ENCODE data around the gene QSOX1.
"Not testable (repeated sequence)": the region's sequence is repeated elsewhere in the genome, so short reads cannot be mapped to it uniquely, and the experiment has no call there.

Gene QSOX1

GRCh38 chr1:180154325-180155181 lies at the start of gene QSOX1:
Gene QSOX1, plus strand, starts transcription at chr1:180154869. Its CDS starts 39 bp downstream, at chr1:180154908.
- H3K4me1 Mint-ChIP-seq: peaks cover 51% of the 10 kb centered on the region
- peak; percentile 87 to 91 for DNase-seq
- H3K9me3 Mint-ChIP-seq: no peaks in the 10 kb centered on the region
- peak within 1 kb of the TSS; percentile 91 to 99 for H3K4me3 Mint-ChIP-seq
- H3K27ac Mint-ChIP-seq: peak within 1 kb of the TSS; percentile 93 to 98
- ATAC-seq: peak; percentile 95
- H3K27me3 Mint-ChIP-seq: no peaks in the 10 kb centered on the region

GRCh38 chr1:180112091-180112490 lies 42.6 kb upstream of the QSOX1 start:
- no peaks in the 10 kb centered on the region for H3K9me3 Mint-ChIP-seq
- H3K27ac Mint-ChIP-seq: no peak overlapping the region
- DNase-seq (no peak), ATAC-seq (no peak)
- no peaks in the 10 kb centered on the region for H3K4me1 Mint-ChIP-seq
- no peaks in the 10 kb centered on the region for H3K27me3 Mint-ChIP-seq
- H3K4me3 Mint-ChIP-seq: no peak overlapping the region

- Mint-ChIP-seq H3K4me3 (no peak overlapping the region), H3K27ac (no peak overlapping the region), H3K4me1 (no peaks in the 10 kb centered on the region), H3K27me3 (no peaks in the 10 kb centered on the region), H3K9me3 (no peaks in the 10 kb centered on the region)
- ATAC-seq (no peak), DNase-seq (no peak)
Observed at GRCh38 chr1:180112984-180113647, 41.6 kb upstream of the QSOX1 start.

GRCh38 chr1:180114396-180114945 lies 40.2 kb upstream of the QSOX1 start:
- H3K4me3 Mint-ChIP-seq: no peak overlapping the region
- H3K9me3 Mint-ChIP-seq: no peaks in the 10 kb centered on the region
- H3K27me3 Mint-ChIP-seq: no peaks in the 10 kb centered on the region
- no peak for ATAC-seq
- no peak overlapping the region for H3K27ac Mint-ChIP-seq
- no peak for DNase-seq
- H3K4me1 Mint-ChIP-seq: no peaks in the 10 kb centered on the region

GRCh38 chr1:180116964-180117763 lies 37.5 kb upstream of the QSOX1 start:
- Mint-ChIP-seq H3K9me3 (no peaks in the 10 kb centered on the region), H3K27ac (no peak overlapping the region), H3K4me3 (no peak overlapping the region), H3K4me1 (no peaks in the 10 kb centered on the region), H3K27me3 (no peaks in the 10 kb centered on the region)
- ATAC-seq (peak; percentile 37), DNase-seq (no peak)

- DNase-seq: no peak
- H3K9me3 Mint-ChIP-seq: no peaks in the 10 kb centered on the region
- H3K4me3 Mint-ChIP-seq: no peak overlapping the region
- H3K27me3 Mint-ChIP-seq: no peaks in the 10 kb centered on the region
- H3K4me1 Mint-ChIP-seq: no peaks in the 10 kb centered on the region
- ATAC-seq: no peak
- H3K27ac Mint-ChIP-seq: no peak overlapping the region
Observed at GRCh38 chr1:180117764-180118116, 36.9 kb upstream of the QSOX1 start.

GRCh38 chr1:180119837-180120236 lies 34.8 kb upstream of the QSOX1 start:
- Mint-ChIP-seq H3K4me1 (no peaks in the 10 kb centered on the region), H3K27ac (no peak overlapping the region), H3K27me3 (no peaks in the 10 kb centered on the region), H3K9me3 (no peaks in the 10 kb centered on the region), H3K4me3 (no peak overlapping the region)
- DNase-seq (no peak), ATAC-seq (no peak)

GRCh38 chr1:180123463-180123936 lies 31.2 kb upstream of the QSOX1 start:
- Mint-ChIP-seq H3K4me1 (no peaks in the 10 kb centered on the region), H3K9me3 (no peaks in the 10 kb centered on the region), H3K27ac (peak overlapping the region; percentile 70 to 71), H3K4me3 (no peak overlapping the region), H3K27me3 (no peaks in the 10 kb centered on the region)
- DNase-seq (no peak), ATAC-seq (peak; percentile 33)

- peaks cover 19% of the 10 kb centered on the region for H3K27me3 Mint-ChIP-seq
- DNase-seq: no peak
- no peak for ATAC-seq
- H3K27ac Mint-ChIP-seq: no peak overlapping the region
- H3K4me3 Mint-ChIP-seq: no peak overlapping the region
- H3K4me1 Mint-ChIP-seq: peaks cover 13% of the 10 kb centered on the region
- no peaks in the 10 kb centered on the region for H3K9me3 Mint-ChIP-seq
Observed at GRCh38 chr1:180130651-180131050, 24.0 kb upstream of the QSOX1 start.

- H3K27me3 Mint-ChIP-seq: peaks cover 27% of the 10 kb centered on the region
Observed at GRCh38 chr1:180131510-180131909, 23.2 kb upstream of the QSOX1 start.

GRCh38 chr1:180133193-180133592 lies 21.5 kb upstream of the QSOX1 start:
- H3K4me1 Mint-ChIP-seq: peaks cover 13% of the 10 kb centered on the region
- ATAC-seq (no peak), DNase-seq (no peak)
- peaks cover 0 to 11% of the 10 kb centered on the region in 2 donors for H3K9me3 Mint-ChIP-seq
- H3K27me3 Mint-ChIP-seq: peaks cover 34% of the 10 kb centered on the region
- H3K4me3 Mint-ChIP-seq: no peak overlapping the region
- H3K27ac Mint-ChIP-seq: peak overlapping the region in 1 of 2 donors; percentile 9

More at GRCh38 chr1:180131510-180131909, 23.2 kb upstream of the QSOX1 start:
- Mint-ChIP-seq H3K4me1 (peaks cover 13% of the 10 kb centered on the region), H3K9me3 (peaks cover 0 to 6% of the 10 kb centered on the region in 2 donors), H3K27ac (peak overlapping the region; percentile 2 to 10), H3K4me3 (no peak overlapping the region)
- ATAC-seq (peak; percentile 92), DNase-seq (peak; percentile 15 to 59)

- not testable (repeated sequence) for H3K27ac Mint-ChIP-seq, DNase-seq, H3K4me3 Mint-ChIP-seq, ATAC-seq
- H3K9me3 Mint-ChIP-seq: peaks cover 0 to 11% of the 10 kb centered on the region in 2 donors
- H3K4me1 Mint-ChIP-seq: peaks cover 13% of the 10 kb centered on the region
- peaks cover 34% of the 10 kb centered on the region for H3K27me3 Mint-ChIP-seq
Observed at GRCh38 chr1:180133688-180134087, 21.0 kb upstream of the QSOX1 start.

GRCh38 chr1:180135535-180135934 lies 19.1 kb upstream of the QSOX1 start:
- ATAC-seq (no peak), DNase-seq (no peak)
- Mint-ChIP-seq H3K27me3 (peaks cover 34% of the 10 kb centered on the region), H3K27ac (no peak overlapping the region), H3K4me1 (peaks cover 13% of the 10 kb centered on the region), H3K4me3 (no peak overlapping the region), H3K9me3 (peaks cover 0 to 11% of the 10 kb centered on the region in 2 donors)

GRCh38 chr1:180136331-180136967 lies 18.2 kb upstream of the QSOX1 start:
- DNase-seq: no peak
- Mint-ChIP-seq H3K9me3 (peaks cover 0 to 11% of the 10 kb centered on the region in 2 donors), H3K27me3 (peaks cover 32% of the 10 kb centered on the region), H3K4me3 (no peak overlapping the region), H3K4me1 (peaks cover 6% of the 10 kb centered on the region), H3K27ac (no peak overlapping the region)
- ATAC-seq: no peak

GRCh38 chr1:180136968-180137356 lies 17.7 kb upstream of the QSOX1 start:
- Mint-ChIP-seq H3K4me3 (no peak overlapping the region), H3K27me3 (peaks cover 27% of the 10 kb centered on the region), H3K27ac (no peak overlapping the region), H3K4me1 (peaks cover under 1% of the 10 kb centered on the region), H3K9me3 (peaks cover 0 to 11% of the 10 kb centered on the region in 2 donors)
- DNase-seq (no peak), ATAC-seq (no peak)

All from stimulated activated naive CD8-positive, alpha-beta T cell treated with anti-CD3 and anti-CD28 coated beads, Interleukin-15, amount 100 ng/mL, for 72 hours (primary cell).